Ishikawa (cell line): Measurements from ENCODE around the gene LRRC51.

Experiments used
- CEBPB ChIP-seq: IDR thresholded peaks from 2 replicates; pipeline ENCODE4 v1.6.1; 2012
- CREB1 ChIP-seq: IDR thresholded peaks from 2 replicates; pipeline ENCODE4 v1.6.1; 2012; ENCODE audit warnings: low read depth
- EGR1 ChIP-seq: IDR thresholded peaks from 2 replicates; pipeline ENCODE4 v1.6.1; 2012
- EP300 ChIP-seq: IDR thresholded peaks from 2 replicates; pipeline ENCODE4 v1.6.1; 2012; ENCODE audit warnings: borderline replicate concordance
- FOXM1 ChIP-seq: IDR thresholded peaks from 2 replicates; pipeline ENCODE4 v1.6.1; 2012; ENCODE audit warnings: low read depth, borderline replicate concordance
- MAX ChIP-seq: IDR thresholded peaks from 2 replicates; pipeline ENCODE4 v1.6.1; 2012
- NFIC ChIP-seq: IDR thresholded peaks from 2 replicates; pipeline ENCODE4 v1.6.1; 2012
- RAD21 ChIP-seq: IDR thresholded peaks from 2 replicates; pipeline ENCODE4 v1.6.1; 2012; ENCODE audit warnings: low read depth
- TAF1 ChIP-seq: IDR thresholded peaks from 2 replicates; pipeline ENCODE4 v1.6.1; 2012; ENCODE audit warnings: low read depth, mild to moderate bottlenecking
- TCF12 ChIP-seq: IDR thresholded peaks from 2 replicates; pipeline ENCODE4 v1.6.1; 2012; ENCODE audit warnings: low read depth
- TEAD4 ChIP-seq: IDR thresholded peaks from 2 replicates; pipeline ENCODE4 v1.6.1; 2012
- USF1 ChIP-seq: IDR thresholded peaks from 2 replicates; pipeline ENCODE4 v1.6.1; 2012
- YY1 ChIP-seq: IDR thresholded peaks from 2 replicates; pipeline ENCODE4 v1.6.1; 2012; ENCODE audit warnings: low read depth
- ZBTB7A ChIP-seq: IDR thresholded peaks from 2 replicates; pipeline ENCODE4 v1.6.1; 2012; ENCODE audit warnings: low read depth
- TF ChIP-seq, protein P1 (sequence below): IDR thresholded peaks from 2 replicates; pipeline ENCODE4 v1.6.1; 2012; ENCODE audit warnings: low read depth, mild to moderate bottlenecking

Gene LRRC51

GRCh38 chr11:72069787-72070251, 10.8 kb upstream of the LRRC51 start:
- TF ChIP-seq FOXM1 (no peak), TAF1 (no peak), TCF12 (0 out of 2 replicates have a peak, but pooled peaks have one; percentile 17), EGR1 (no peak), MAX (peak; percentile 45; the same call in 1 of the 2 replicates), USF1 (no peak), YY1 (peak; percentile 65; the same call in 1 of the 2 replicates), NFIC (peak; percentile 78), CREB1 (no peak), ZBTB7A (no peak), RAD21 (no peak), EP300 (peak; percentile 28; the same call in 1 of the 2 replicates), CEBPB (no peak), TEAD4 (no peak)
- TF ChIP-seq, protein P1, sequence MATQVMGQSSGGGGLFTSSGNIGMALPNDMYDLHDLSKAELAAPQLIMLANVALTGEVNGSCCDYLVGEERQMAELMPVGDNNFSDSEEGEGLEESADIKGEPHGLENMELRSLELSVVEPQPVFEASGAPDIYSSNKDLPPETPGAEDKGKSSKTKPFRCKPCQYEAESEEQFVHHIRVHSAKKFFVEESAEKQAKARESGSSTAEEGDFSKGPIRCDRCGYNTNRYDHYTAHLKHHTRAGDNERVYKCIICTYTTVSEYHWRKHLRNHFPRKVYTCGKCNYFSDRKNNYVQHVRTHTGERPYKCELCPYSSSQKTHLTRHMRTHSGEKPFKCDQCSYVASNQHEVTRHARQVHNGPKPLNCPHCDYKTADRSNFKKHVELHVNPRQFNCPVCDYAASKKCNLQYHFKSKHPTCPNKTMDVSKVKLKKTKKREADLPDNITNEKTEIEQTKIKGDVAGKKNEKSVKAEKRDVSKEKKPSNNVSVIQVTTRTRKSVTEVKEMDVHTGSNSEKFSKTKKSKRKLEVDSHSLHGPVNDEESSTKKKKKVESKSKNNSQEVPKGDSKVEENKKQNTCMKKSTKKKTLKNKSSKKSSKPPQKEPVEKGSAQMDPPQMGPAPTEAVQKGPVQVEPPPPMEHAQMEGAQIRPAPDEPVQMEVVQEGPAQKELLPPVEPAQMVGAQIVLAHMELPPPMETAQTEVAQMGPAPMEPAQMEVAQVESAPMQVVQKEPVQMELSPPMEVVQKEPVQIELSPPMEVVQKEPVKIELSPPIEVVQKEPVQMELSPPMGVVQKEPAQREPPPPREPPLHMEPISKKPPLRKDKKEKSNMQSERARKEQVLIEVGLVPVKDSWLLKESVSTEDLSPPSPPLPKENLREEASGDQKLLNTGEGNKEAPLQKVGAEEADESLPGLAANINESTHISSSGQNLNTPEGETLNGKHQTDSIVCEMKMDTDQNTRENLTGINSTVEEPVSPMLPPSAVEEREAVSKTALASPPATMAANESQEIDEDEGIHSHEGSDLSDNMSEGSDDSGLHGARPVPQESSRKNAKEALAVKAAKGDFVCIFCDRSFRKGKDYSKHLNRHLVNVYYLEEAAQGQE: no peak

DNA sequence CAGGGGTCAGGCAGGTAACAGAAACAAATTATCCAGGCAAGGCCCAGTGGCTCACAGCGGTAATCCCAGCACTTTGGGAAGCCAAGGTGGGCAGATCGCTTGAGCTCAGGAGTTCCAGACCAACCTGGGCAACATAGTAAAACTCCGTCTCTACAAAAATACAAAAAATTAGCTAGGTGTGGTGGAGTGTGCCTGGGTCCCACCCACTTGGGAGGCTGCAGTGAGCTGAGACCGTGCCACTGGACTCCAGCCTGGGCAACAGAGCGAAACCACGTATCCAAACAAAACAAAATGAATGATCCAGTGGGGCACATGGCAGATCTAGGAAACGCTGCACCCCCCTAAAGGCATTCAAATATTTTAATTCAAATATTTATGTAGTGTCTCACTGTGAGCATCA, 10.2 kb upstream of the LRRC51 start:
- no peak for TF ChIP-seq EP300
- TF ChIP-seq FOXM1: no peak
- TF ChIP-seq RAD21: no peak
- 0 out of 2 replicates have a peak, but pooled peaks have one; percentile 7 for TF ChIP-seq TEAD4
- TF ChIP-seq NFIC: peak; percentile 46
- TF ChIP-seq TAF1: no peak
- peak; percentile 37; the same call in 1 of the 2 replicates for TF ChIP-seq MAX

DNA sequence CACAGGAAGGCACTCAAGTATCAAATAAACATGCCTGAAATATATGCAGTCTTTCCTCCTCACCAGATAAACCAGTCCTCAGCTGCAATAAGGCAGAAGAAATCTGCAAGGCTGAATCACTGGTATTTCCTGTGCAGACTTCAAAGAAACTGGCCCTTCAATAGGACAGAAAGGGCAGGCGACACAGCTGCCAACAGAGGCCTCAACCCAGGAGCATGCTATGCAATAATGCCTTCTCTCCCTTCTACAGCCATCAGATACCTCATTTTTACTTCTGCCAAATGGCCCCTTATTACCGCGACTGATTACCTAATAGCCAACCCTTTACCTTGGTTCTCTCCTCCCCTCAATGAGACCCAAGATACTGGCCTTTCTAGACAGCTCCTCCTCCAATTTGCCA, 8.3 kb upstream of the LRRC51 start:
- TF ChIP-seq TCF12: no peak
- no peak; the same call in 1 of the 2 replicates for TF ChIP-seq TEAD4
- no peak; the same call in 1 of the 2 replicates for TF ChIP-seq RAD21
- TF ChIP-seq CREB1: no peak
- no peak for TF ChIP-seq EGR1
- TF ChIP-seq FOXM1: no peak
- TF ChIP-seq CEBPB: peak; percentile 27; the same call in 1 of the 2 replicates
- TF ChIP-seq EP300: peak; percentile 21; the same call in 1 of the 2 replicates
- TF ChIP-seq, protein P1: no peak
- no peak for TF ChIP-seq USF1
- TF ChIP-seq MAX: peak; percentile 28; the same call in 1 of the 2 replicates
- no peak for TF ChIP-seq ZBTB7A
- no peak for TF ChIP-seq NFIC
- TF ChIP-seq YY1: no peak
- no peak for TF ChIP-seq TAF1

- no peak for TF ChIP-seq FOXM1
Observed at GRCh38 chr11:72075109-72075508, 5.5 kb upstream of the LRRC51 start.

- TF ChIP-seq EP300 (no peak), NFIC (no peak), CEBPB (no peak), USF1 (no peak), ZBTB7A (no peak), FOXM1 (no peak), RAD21 (no peak), EGR1 (no peak), YY1 (no peak), CREB1 (no peak), MAX (no peak), TCF12 (no peak)
- TF ChIP-seq, protein P1: no peak
Observed at GRCh38 chr11:72075756-72076155, 4.9 kb upstream of the LRRC51 start.
